ENCODE results near the gene MTCL3.

MTCL3 gene

GRCh38 chr6:127515234-127515793 lies 3.8 kb downstream of the MTCL3 start:
- no peak for DNase-seq (ENCODE audit: low spot score)

GRCh38 chr6:127514773-127515227 lies 4.3 kb downstream of the MTCL3 start:
- no peak for DNase-seq (ENCODE audit: low spot score)

- no peak for DNase-seq (ENCODE audit: low spot score)
These were observed 4.9 kb downstream of the MTCL3 start for GRCh38 chr6:127514179-127514772.

GRCh38 chr6:127513425-127513824 lies 5.7 kb downstream of the MTCL3 start:
- DNase-seq (ENCODE audit: low spot score): no peak

GRCh38 chr6:127510876-127511275 lies 8.3 kb downstream of the MTCL3 start:
- DNase-seq (ENCODE audit: low spot score): no peak

- DNase-seq (ENCODE audit: low spot score): no peak
These were observed 12.2 kb downstream of the MTCL3 start for GRCh38 chr6:127506894-127507293.

- DNase-seq (ENCODE audit: low spot score): no peak
These were observed 16.1 kb downstream of the MTCL3 start for GRCh38 chr6:127503022-127503421.

- DNase-seq (ENCODE audit: low spot score): no peak
These were observed 21.7 kb downstream of the MTCL3 start for GRCh38 chr6:127497410-127497809.

GRCh38 chr6:127496471-127496870 lies 22.7 kb downstream of the MTCL3 start:
- DNase-seq (ENCODE audit: low spot score): no peak

GRCh38 chr6:127494240-127494767 lies 24.8 kb downstream of the MTCL3 start:
- no peak for DNase-seq (ENCODE audit: low spot score)

- DNase-seq (ENCODE audit: low spot score): no peak
These were observed 29.9 kb downstream of the MTCL3 start for GRCh38 chr6:127489248-127489647.

- no peak for DNase-seq (ENCODE audit: low spot score)
These were observed 32.2 kb downstream of the MTCL3 start for GRCh38 chr6:127486934-127487333.

GRCh38 chr6:127484212-127484863 lies 34.8 kb downstream of the MTCL3 start:
- no peak for DNase-seq (ENCODE audit: low spot score)

- DNase-seq (ENCODE audit: low spot score): no peak
These were observed 35.6 kb downstream of the MTCL3 start for GRCh38 chr6:127483399-127484055.

GRCh38 chr6:127482325-127482724 lies 36.8 kb downstream of the MTCL3 start:
- no peak for DNase-seq (ENCODE audit: low spot score)

- DNase-seq (ENCODE audit: low spot score): no peak
These were observed 37.5 kb downstream of the MTCL3 start for GRCh38 chr6:127481628-127482027.

- no peak for DNase-seq (ENCODE audit: low spot score)
These were observed 38.0 kb downstream of the MTCL3 start for GRCh38 chr6:127481111-127481510.

GRCh38 chr6:127477658-127478057 lies 41.5 kb downstream of the MTCL3 start:
- DNase-seq (ENCODE audit: low spot score): no peak

GRCh38 chr6:127475823-127476176 lies 43.3 kb downstream of the MTCL3 start:
- DNase-seq (ENCODE audit: low spot score): no peak

GRCh38 chr6:127475135-127475822 lies 43.9 kb downstream of the MTCL3 start:
- DNase-seq (ENCODE audit: low spot score): no peak
